Measurements from ENCODE around the gene CLDN4. TPM values are rescaled to one million over a fixed set of nuclear protein-coding genes. Genes with fewer than 3 reads are reported as not detected.
"Not testable (repeated sequence)": the region's sequence is repeated elsewhere in the genome, so short reads cannot be mapped to it uniquely, and the experiment has no call there.

The CLDN4 gene, protein sequence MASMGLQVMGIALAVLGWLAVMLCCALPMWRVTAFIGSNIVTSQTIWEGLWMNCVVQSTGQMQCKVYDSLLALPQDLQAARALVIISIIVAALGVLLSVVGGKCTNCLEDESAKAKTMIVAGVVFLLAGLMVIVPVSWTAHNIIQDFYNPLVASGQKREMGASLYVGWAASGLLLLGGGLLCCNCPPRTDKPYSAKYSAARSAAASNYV
- total RNA-seq (342 TPM), polyA plus RNA-seq (ENCODE audit: insufficient read depth, low read depth, low replicate concordance) (82.6 TPM)
- long read RNA-seq, donor 1, transcript CLDN4-201 (1 exons, 1,831 nt) = major isoform, 62 of 62 reads
- long read RNA-seq, donor 1, partial matches to known transcripts = 0 of 62 reads
- long read RNA-seq, donor 1, other reads (novel, unspliced or antisense) = 0 of 62 reads
- long read RNA-seq, donor 2, transcript CLDN4-201 (1 exons, 1,831 nt) = major isoform, 92 of 92 reads
- long read RNA-seq, donor 2, partial matches to known transcripts = 0 of 92 reads
- long read RNA-seq, donor 2, other reads (novel, unspliced or antisense) = 0 of 92 reads
- long read RNA-seq, donor 3, full-length matches to known transcripts = 130 of 148 reads
- long read RNA-seq, donor 3, partial matches to known transcripts = 6 of 148 reads
- long read RNA-seq, donor 3, other reads (novel, unspliced or antisense) = 12 of 148 reads
- long read RNA-seq, donor 4, transcript CLDN4-201 (1 exons, 1,831 nt) = major isoform, 53 of 53 reads
- long read RNA-seq, donor 4, partial matches to known transcripts = 0 of 53 reads
- long read RNA-seq, donor 4, other reads (novel, unspliced or antisense) = 0 of 53 reads
- long read RNA-seq, donor 5, partial matches to known transcripts = 0 of 3 reads
- long read RNA-seq, donor 5, other reads (novel, unspliced or antisense) = 0 of 3 reads
- long read RNA-seq, donor 6, transcript CLDN4-201 (1 exons, 1,831 nt) = major isoform, 71 of 71 reads
- long read RNA-seq, donor 6, partial matches to known transcripts = 0 of 71 reads
- long read RNA-seq, donor 6, other reads (novel, unspliced or antisense) = 0 of 71 reads
- long read RNA-seq, donor 7, transcript CLDN4-201 (1 exons, 1,831 nt) = major isoform, 668 of 669 reads
- long read RNA-seq, donor 7, partial matches to known transcripts = 0 of 669 reads
- long read RNA-seq, donor 7, other reads (novel, unspliced or antisense) = 1 of 669 reads
- long read RNA-seq, donor 8, transcript CLDN4-201 (1 exons, 1,831 nt) = major isoform, 71 of 84 reads
- long read RNA-seq, donor 8, partial matches to known transcripts = 13 of 84 reads
- long read RNA-seq, donor 8, other reads (novel, unspliced or antisense) = 0 of 84 reads
- long read RNA-seq, donor 9, transcript CLDN4-201 (1 exons, 1,831 nt) = major isoform, 63 of 68 reads
- long read RNA-seq, donor 9, partial matches to known transcripts = 0 of 68 reads
- long read RNA-seq, donor 9, other reads (novel, unspliced or antisense) = 5 of 68 reads
- long read RNA-seq, donor 10, transcript CLDN4-201 (1 exons, 1,831 nt) = major isoform, 84 of 84 reads
- long read RNA-seq, donor 10, partial matches to known transcripts = 0 of 84 reads
- long read RNA-seq, donor 10, other reads (novel, unspliced or antisense) = 0 of 84 reads

DNA sequence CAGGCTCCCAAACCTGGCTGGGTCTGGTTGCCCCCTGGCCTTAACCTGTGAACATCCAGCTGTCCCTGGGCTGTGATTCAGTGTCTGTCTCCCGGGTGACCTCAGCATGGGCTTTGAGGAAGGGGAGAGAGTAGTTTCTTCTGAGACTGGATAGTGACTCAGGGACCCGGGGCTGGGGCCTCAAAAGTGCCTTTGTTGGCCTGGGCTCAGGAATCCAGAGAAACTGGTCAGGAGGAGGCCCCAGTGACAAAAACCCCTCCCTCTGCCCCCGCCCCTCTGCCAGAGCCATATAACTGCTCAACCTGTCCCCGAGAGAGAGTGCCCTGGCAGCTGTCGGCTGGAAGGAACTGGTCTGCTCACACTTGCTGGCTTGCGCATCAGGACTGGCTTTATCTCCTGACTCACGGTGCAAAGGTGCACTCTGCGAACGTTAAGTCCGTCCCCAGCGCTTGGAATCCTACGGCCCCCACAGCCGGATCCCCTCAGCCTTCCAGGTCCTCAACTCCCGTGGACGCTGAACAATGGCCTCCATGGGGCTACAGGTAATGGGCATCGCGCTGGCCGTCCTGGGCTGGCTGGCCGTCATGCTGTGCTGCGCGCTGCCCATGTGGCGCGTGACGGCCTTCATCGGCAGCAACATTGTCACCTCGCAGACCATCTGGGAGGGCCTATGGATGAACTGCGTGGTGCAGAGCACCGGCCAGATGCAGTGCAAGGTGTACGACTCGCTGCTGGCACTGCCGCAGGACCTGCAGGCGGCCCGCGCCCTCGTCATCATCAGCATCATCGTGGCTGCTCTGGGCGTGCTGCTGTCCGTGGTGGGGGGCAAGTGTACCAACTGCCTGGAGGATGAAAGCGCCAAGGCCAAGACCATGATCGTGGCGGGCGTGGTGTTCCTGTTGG lies at the start of gene CLDN4:
Gene CLDN4, plus strand, starts transcription at position 316 of the 903 bp plus-strand sequence. Its CDS starts 206 bp downstream, at position 522.
- no peaks in the 10 kb centered on the region for H3K27me3 ChIP-seq (ENCODE audit: control insufficient read depth, insufficient read depth, low read length)
- H3K4me3 ChIP-seq (ENCODE audit: low read length in 3 of 3) = peak within 1 kb of the TSS; percentile 76 to 80 (median 76)
- DNase-seq (peak; percentile 93 to 95 (median 94)), FAIRE-seq (no peak)
- peaks cover 5 to 40% (median 27%) of the 10 kb centered on the region in 3 donors for H3K4me1 ChIP-seq (ENCODE audit: control insufficient read depth in 2 of 3, insufficient read depth in 2 of 3, low read depth in 1 of 3, low read length in 3 of 3)
- H3K9me3 ChIP-seq (ENCODE audit: control insufficient read depth in 2 of 3, insufficient read depth in 1 of 3, low read length in 3 of 3) = no peaks in the 10 kb centered on the region
- TF ChIP-seq, protein P1, sequence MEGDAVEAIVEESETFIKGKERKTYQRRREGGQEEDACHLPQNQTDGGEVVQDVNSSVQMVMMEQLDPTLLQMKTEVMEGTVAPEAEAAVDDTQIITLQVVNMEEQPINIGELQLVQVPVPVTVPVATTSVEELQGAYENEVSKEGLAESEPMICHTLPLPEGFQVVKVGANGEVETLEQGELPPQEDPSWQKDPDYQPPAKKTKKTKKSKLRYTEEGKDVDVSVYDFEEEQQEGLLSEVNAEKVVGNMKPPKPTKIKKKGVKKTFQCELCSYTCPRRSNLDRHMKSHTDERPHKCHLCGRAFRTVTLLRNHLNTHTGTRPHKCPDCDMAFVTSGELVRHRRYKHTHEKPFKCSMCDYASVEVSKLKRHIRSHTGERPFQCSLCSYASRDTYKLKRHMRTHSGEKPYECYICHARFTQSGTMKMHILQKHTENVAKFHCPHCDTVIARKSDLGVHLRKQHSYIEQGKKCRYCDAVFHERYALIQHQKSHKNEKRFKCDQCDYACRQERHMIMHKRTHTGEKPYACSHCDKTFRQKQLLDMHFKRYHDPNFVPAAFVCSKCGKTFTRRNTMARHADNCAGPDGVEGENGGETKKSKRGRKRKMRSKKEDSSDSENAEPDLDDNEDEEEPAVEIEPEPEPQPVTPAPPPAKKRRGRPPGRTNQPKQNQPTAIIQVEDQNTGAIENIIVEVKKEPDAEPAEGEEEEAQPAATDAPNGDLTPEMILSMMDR (IDR thresholded peaks at IDR 0.05; ENCODE audit: borderline replicate concordance, extremely low read depth, insufficient read depth) = no peak
- peak within 1 kb of the TSS; percentile 71 to 99 (median 97) for H3K9ac ChIP-seq (ENCODE audit: low read length in 3 of 3)
- no peaks in the 10 kb centered on the region for H3K36me3 ChIP-seq (ENCODE audit: control insufficient read depth in 2 of 3, insufficient read depth in 3 of 3, low read length in 3 of 3)
- peak within 1 kb of the TSS; percentile 99 for H3K27ac ChIP-seq (ENCODE audit: low read depth in 2 of 2, low read length in 2 of 2)
- intact Hi-C loops (cut with DNase I) = no loop called here

DNA sequence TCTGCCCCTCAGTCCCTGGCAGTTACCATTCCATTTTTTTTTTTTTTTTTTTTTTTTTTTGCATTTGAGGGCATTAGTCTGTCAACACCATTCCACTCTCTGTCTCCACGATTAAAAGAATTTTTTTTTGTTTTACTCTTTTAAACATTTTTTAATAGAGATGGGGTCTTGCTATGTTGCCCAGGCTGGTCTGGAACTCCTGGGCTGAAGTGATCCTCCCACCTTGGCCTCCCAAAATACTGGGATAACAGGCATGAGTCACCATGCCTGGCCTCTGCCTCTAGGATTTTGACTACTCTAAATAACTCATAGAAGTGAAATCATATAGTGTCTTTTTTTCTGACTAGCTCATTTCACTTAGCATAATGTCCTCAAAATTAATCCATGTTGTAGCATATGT lies 44.2 kb upstream of the CLDN4 start:
- intact Hi-C loops (cut with DNase I) = no loop called here
- no peak overlapping the region for H3K9ac ChIP-seq (ENCODE audit: low read length in 3 of 3)
- no peaks in the 10 kb centered on the region for H3K27me3 ChIP-seq (ENCODE audit: control insufficient read depth, insufficient read depth, low read length)
- TF ChIP-seq, protein P1 (IDR thresholded peaks at IDR 0.05; ENCODE audit: borderline replicate concordance, extremely low read depth, insufficient read depth) = no peak
- no peaks in the 10 kb centered on the region for H3K4me1 ChIP-seq (ENCODE audit: control insufficient read depth in 2 of 3, insufficient read depth in 2 of 3, low read depth in 1 of 3, low read length in 3 of 3)
- H3K9me3 ChIP-seq (ENCODE audit: control insufficient read depth in 2 of 3, insufficient read depth in 1 of 3, low read length in 3 of 3) = no peaks in the 10 kb centered on the region
- DNase-seq = peak in 1 of 5 donors; percentile 8
- H3K36me3 ChIP-seq (ENCODE audit: control insufficient read depth in 2 of 3, insufficient read depth in 3 of 3, low read length in 3 of 3) = no peaks in the 10 kb centered on the region
- FAIRE-seq = no peak
- no peak overlapping the region for H3K27ac ChIP-seq (ENCODE audit: low read depth in 2 of 2, low read length in 2 of 2)
- H3K4me3 ChIP-seq (ENCODE audit: low read length in 3 of 3) = no peak overlapping the region

DNA sequence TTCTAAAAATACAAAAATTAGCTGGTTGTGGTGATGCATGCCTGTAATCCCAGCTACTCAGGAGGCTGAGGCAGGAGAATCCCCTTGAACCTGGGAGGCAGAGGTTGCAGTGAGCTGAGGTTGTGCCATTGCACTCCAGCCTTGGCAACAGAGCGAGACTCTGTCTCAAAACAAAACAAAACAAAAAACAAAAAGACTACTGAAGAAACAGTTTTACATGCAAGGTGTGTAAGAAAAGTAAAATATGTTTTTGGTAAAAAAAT lies 43.1 kb upstream of the CLDN4 start:
- H3K27ac ChIP-seq (ENCODE audit: low read depth in 2 of 2, low read length in 2 of 2); H3K4me3 ChIP-seq (ENCODE audit: low read length in 3 of 3); H3K36me3 ChIP-seq (ENCODE audit: control insufficient read depth in 2 of 3, insufficient read depth in 3 of 3, low read length in 3 of 3); FAIRE-seq; H3K27me3 ChIP-seq (ENCODE audit: control insufficient read depth, insufficient read depth, low read length); H3K9me3 ChIP-seq (ENCODE audit: control insufficient read depth in 2 of 3, insufficient read depth in 1 of 3, low read length in 3 of 3); intact Hi-C loops (cut with DNase I); H3K9ac ChIP-seq (ENCODE audit: low read length in 3 of 3); DNase-seq; H3K4me1 ChIP-seq (ENCODE audit: control insufficient read depth in 2 of 3, insufficient read depth in 2 of 3, low read depth in 1 of 3, low read length in 3 of 3): not testable (repeated sequence)

Data from kidney (tissue), 22 donors.